ENCODE measurements around the gene ACSL1. TPM values are rescaled to one million over a fixed set of nuclear protein-coding genes. Genes with fewer than 3 reads are reported as not detected.

Gene ACSL1
- total RNA-seq, 4 donors from 2014 or later: 48.5 to 98.8 (median 55.3) TPM

DNA sequence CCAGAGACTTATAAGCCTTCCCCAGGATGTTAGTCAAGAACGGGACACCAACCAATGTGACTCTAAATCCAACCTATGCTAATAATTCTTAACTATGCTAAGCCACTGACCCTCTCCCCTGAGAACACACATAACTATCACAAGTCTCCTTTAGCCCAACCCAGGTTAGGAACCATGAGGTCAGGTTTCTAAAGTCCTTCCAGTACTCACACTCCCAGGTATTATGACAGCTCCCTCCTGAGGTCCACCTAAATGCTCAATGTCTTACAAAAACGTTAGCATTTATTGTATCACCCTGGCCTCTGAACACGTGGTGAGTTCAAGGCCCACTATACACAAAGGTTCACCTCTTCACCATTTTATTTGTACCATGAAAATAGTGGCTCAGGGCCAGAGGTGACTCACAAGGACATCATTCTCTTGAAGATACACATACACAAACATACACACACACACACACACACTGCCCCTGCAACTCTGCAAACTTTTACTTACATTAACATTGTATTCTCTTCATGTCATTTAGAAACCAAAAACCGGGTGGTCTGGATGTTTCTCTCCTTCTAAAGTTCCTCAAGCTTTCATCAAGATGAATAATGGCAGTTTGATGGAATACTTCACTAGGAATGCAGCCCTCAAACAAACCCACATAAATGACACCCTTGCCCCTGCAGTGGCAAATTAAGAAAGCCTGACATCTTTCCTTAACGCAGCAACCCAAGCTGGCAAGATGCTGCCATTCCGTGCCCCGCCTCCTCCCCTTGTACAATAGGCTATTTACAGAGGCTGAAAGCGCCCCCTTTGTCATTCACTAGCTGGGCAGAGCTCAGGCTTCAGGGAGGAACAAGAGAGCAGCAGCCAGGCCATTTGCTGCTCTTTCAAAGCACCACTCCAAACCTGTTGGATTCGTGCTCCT, 17.7 kb downstream of the ACSL1 start:
- Histone ChIP-seq H3K27ac (no peak overlapping the region), H3K36me3 (no peaks in the 10 kb centered on the region), H3K4me3 (no peak overlapping the region), H3K4me1 (peaks cover 4 to 51% (median 16%) of the 10 kb centered on the region in 3 donors), H3K27me3 (no peaks in the 10 kb centered on the region), H3K9me3 (no peaks in the 10 kb centered on the region)
- ATAC-seq: no peak
- TF ChIP-seq EP300 (IDR thresholded peaks at IDR 0.05) (no peak), POLR2A (IDR thresholded peaks at IDR 0.05) (no peak), POLR2AphosphoS5 (IDR thresholded peaks at IDR 0.05) (no peak)
- TF ChIP-seq, protein P1, sequence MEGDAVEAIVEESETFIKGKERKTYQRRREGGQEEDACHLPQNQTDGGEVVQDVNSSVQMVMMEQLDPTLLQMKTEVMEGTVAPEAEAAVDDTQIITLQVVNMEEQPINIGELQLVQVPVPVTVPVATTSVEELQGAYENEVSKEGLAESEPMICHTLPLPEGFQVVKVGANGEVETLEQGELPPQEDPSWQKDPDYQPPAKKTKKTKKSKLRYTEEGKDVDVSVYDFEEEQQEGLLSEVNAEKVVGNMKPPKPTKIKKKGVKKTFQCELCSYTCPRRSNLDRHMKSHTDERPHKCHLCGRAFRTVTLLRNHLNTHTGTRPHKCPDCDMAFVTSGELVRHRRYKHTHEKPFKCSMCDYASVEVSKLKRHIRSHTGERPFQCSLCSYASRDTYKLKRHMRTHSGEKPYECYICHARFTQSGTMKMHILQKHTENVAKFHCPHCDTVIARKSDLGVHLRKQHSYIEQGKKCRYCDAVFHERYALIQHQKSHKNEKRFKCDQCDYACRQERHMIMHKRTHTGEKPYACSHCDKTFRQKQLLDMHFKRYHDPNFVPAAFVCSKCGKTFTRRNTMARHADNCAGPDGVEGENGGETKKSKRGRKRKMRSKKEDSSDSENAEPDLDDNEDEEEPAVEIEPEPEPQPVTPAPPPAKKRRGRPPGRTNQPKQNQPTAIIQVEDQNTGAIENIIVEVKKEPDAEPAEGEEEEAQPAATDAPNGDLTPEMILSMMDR (IDR thresholded peaks at IDR 0.05): no peak
- WGBS, 2 donors (ENCODE audit: low coverage in 1 of 2): 45 to 55% methylated on average over 1 to 4 of the region's 9 CpGs

DNA sequence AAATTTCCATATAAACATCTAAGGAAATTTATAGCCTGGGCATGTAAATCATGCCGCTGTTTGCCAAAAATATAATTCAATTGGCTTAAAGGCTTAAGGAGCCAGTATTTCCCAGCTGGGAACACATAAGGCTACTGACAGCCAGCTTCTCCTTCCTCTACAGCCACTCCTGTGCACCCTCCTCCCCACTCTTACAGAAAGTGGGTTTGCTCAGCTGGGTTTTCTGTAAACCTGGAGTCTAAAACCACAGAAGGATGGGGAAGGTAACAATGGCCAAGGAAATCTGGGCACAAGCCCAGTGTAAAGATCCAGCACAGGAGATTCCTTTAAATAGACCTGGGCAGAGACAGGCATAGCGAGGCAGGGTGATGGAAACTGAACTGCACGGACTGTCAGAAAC, 18.5 kb downstream of the ACSL1 start:
- Histone ChIP-seq H3K36me3 (no peaks in the 10 kb centered on the region), H3K27me3 (no peaks in the 10 kb centered on the region), H3K4me1 (peaks cover 4 to 50% (median 17%) of the 10 kb centered on the region in 3 donors), H3K27ac (no peak overlapping the region), H3K9me3 (no peaks in the 10 kb centered on the region), H3K4me3 (no peak overlapping the region)
- TF ChIP-seq POLR2A (IDR thresholded peaks at IDR 0.05) (no peak), POLR2AphosphoS5 (IDR thresholded peaks at IDR 0.05) (no peak), EP300 (IDR thresholded peaks at IDR 0.05) (no peak)
- TF ChIP-seq, protein P1 (IDR thresholded peaks at IDR 0.05): no peak
- WGBS, 2 donors (ENCODE audit: low coverage in 1 of 2): 40 to 63% methylated on average over 1 to 2 of the region's 3 CpGs
- ATAC-seq: no peak

DNA sequence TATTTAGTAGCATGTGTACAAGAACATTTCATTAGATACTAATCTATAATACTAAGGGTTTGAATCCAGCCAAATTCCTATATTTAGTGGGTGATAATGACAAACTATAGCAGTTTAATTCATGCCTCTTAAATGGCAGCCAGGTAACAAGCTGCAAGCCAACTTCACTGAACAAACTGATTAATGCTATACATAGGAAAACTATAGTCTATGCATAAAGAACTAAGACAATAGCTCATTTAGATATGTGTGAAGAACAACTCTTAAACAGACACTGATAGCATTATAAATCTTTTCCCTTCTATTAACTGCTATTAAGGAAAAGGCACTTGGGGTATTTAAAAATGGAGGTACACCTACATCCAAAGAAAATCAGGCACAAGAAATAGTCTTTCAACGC, 19.1 kb downstream of the ACSL1 start:
- no peaks in the 10 kb centered on the region for H3K27me3 ChIP-seq
- no peak for ATAC-seq
- no peaks in the 10 kb centered on the region for H3K9me3 ChIP-seq
- 79 to 86% methylated on average over 1 of the region's 1 CpG for WGBS, 2 donors (ENCODE audit: low coverage in 1 of 2)
- no peak overlapping the region for H3K4me3 ChIP-seq
- no peaks in the 10 kb centered on the region for H3K36me3 ChIP-seq
- H3K4me1 ChIP-seq: peaks cover 4 to 54% (median 22%) of the 10 kb centered on the region in 3 donors
- no peak for TF ChIP-seq EP300 (IDR thresholded peaks at IDR 0.05)
- no peak for TF ChIP-seq POLR2A (IDR thresholded peaks at IDR 0.05)
- TF ChIP-seq, protein P1 (IDR thresholded peaks at IDR 0.05): no peak
- no peak for TF ChIP-seq POLR2AphosphoS5 (IDR thresholded peaks at IDR 0.05)
- no peak overlapping the region for H3K27ac ChIP-seq

DNA sequence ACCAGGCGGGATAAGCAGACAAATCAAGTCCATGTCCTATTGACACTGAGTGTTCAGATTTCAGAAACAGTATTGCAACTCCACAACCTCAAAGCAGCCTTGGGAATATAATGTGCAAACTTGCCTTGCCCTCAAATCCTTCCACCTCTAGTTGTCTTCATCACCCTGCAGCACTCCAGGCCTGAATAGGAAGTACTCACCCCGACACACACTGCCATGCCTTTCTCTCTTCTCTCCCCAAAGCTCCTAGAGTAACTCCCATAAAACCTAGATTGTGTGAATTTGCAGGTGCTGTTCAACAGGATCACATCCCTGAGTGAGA, 19.6 kb downstream of the ACSL1 start:
- 67 to 100% methylated on average over 1 to 2 of the region's 2 CpGs for WGBS, 2 donors (ENCODE audit: low coverage in 1 of 2)
- peak overlapping the region in 1 of 4 donors; percentile 6 for H3K27ac ChIP-seq
- no peak overlapping the region for H3K4me3 ChIP-seq
- H3K27me3 ChIP-seq: no peaks in the 10 kb centered on the region
- peaks cover 4 to 59% (median 23%) of the 10 kb centered on the region in 3 donors for H3K4me1 ChIP-seq
- TF ChIP-seq POLR2A (IDR thresholded peaks at IDR 0.05): no peak
- TF ChIP-seq EP300 (IDR thresholded peaks at IDR 0.05): no peak
- TF ChIP-seq POLR2AphosphoS5 (IDR thresholded peaks at IDR 0.05): no peak
- TF ChIP-seq, protein P1 (IDR thresholded peaks at IDR 0.05): no peak
- ATAC-seq: no peak
- no peaks in the 10 kb centered on the region for H3K36me3 ChIP-seq
- H3K9me3 ChIP-seq: no peaks in the 10 kb centered on the region
